ENCODE data around the gene TAF11L2. TPM values are rescaled to one million over a fixed set of nuclear protein-coding genes. Genes with fewer than 3 reads are reported as not detected.
"Not testable (repeated sequence)": the region's sequence is repeated elsewhere in the genome, so short reads cannot be mapped to it uniquely, and the experiment has no call there.

The TAF11L2 gene
- total RNA-seq = not detected
- long read RNA-seq = 0 reads

GRCh38 chr5:17497931-17498330 is at the start of gene TAF11L2:
Gene TAF11L2 (plus strand): TSS chr5:17498231.
- ATAC-seq; DNase-seq; intact Hi-C loops (cut with micrococcal nuclease): not testable (repeated sequence)

DNA sequence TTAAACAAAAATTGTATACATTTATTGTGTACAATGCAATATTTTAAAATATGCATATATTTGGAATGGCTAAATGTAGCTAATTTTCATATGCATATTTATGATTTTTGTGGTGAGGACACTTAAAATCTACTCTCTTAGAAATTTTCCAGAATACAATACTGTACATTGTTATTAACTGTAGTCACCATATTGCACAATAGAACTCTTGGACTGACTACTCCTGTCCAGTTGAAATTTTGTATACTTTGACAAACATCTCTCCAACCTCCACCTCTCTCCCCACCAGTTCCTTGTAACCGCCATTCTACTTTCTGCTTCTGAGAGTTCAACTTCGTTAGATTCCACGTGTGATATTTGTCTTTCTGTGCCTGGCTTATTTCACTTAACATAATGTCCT is 49.2 kb upstream of the TAF11L2 start:
- intact Hi-C loops (cut with micrococcal nuclease) = no loop called here
- ATAC-seq = no peak
- no peak for DNase-seq

GRCh38 chr5:17452936-17453335 is 45.1 kb upstream of the TAF11L2 start:
- intact Hi-C loops (cut with micrococcal nuclease) = no loop called here
- ATAC-seq (no peak), DNase-seq (no peak)

DNA sequence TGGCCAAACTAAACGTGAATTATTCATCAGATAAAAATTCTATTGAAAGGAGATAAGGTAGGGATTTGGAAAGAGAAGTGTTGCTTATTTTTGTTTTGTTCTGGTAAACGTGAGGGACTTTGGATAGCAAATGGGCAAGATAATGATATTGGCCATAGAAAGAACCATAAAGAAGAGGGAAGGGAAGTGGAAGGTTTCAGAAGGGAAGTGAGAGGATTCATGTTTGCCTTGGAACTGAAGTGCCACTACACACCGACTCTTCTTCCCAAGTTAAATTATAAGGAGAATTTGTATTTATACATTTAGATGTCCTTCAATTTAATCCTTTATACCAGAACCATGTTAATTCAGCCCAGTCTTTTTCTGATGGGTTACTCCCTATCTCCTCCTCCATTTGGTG is 42.1 kb upstream of the TAF11L2 start:
- intact Hi-C loops (cut with micrococcal nuclease) = no loop called here
- DNase-seq (no peak), ATAC-seq (no peak)

DNA sequence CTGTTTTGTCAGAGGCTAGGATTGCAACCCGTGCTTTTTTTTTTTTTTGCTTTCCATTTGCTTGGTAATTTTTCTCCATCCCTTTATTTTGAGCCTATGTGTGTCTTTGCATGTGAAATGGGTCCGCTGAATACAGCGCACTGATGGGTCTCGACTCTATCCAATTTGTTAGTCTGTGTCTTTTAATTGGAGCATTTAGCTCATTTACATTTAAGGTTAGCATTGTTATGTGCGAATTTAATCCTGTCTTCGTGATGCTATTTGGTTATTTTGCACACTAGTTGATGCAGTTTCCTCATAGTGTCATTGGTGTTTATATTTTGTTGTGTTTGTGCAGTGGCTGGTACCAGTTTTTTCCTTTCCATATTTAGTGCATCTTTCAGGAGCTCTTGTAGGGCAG is 36.2 kb upstream of the TAF11L2 start:
- DNase-seq (no peak), ATAC-seq (no peak)
- intact Hi-C loops (cut with micrococcal nuclease) = no loop called here

DNA sequence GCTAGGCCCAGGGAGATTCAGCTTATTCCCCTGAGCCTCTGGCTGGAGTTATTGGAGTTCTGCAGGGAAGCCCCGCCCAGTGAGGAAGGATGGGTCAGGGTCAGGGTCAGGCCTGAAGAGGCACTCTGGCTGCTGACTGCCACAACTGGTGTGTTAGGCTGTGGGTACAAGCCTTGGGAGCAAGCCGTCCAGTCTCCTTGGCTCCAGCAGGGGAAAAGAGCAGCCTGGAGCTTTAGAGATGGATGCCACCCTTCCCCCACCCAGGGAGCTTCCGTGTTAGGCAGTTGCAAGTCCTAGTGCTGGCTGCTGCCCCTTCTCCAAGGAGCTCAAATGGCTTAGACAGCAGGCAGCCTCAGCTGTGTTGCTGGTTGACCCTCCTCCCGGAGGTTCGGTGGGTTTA is 34.4 kb upstream of the TAF11L2 start:
- ATAC-seq (no peak), DNase-seq (no peak)
- intact Hi-C loops (cut with micrococcal nuclease) = no loop called here

- no peak for DNase-seq
- intact Hi-C loops (cut with micrococcal nuclease) = no loop called here
- ATAC-seq = no peak
Measured at GRCh38 chr5:17470064-17470463, 28.0 kb upstream of the TAF11L2 start.

GRCh38 chr5:17475064-17475463 is 23.0 kb upstream of the TAF11L2 start:
- ATAC-seq; DNase-seq; intact Hi-C loops (cut with micrococcal nuclease): not testable (repeated sequence)

DNA sequence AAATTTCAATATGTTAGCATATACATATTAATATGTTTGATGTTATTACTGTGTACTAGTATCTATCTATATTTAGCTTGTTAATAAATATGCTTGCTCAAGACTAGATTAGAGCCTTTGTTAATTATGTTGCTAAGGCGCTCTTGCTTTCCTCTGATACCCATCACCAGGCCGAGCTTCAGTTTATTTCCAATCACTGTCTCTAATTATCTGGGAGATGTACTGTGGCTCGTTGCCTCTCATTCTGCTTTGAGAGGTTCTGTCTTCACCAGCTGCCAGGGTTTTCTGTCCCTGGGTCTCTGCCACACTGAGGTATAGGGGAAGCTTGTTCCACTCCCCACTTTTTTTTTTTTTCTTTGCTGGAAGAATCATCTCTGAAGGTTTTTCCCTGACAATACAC is 21.0 kb upstream of the TAF11L2 start:
- DNase-seq (no peak), ATAC-seq (no peak)
- intact Hi-C loops (cut with micrococcal nuclease) = no loop called here

DNA sequence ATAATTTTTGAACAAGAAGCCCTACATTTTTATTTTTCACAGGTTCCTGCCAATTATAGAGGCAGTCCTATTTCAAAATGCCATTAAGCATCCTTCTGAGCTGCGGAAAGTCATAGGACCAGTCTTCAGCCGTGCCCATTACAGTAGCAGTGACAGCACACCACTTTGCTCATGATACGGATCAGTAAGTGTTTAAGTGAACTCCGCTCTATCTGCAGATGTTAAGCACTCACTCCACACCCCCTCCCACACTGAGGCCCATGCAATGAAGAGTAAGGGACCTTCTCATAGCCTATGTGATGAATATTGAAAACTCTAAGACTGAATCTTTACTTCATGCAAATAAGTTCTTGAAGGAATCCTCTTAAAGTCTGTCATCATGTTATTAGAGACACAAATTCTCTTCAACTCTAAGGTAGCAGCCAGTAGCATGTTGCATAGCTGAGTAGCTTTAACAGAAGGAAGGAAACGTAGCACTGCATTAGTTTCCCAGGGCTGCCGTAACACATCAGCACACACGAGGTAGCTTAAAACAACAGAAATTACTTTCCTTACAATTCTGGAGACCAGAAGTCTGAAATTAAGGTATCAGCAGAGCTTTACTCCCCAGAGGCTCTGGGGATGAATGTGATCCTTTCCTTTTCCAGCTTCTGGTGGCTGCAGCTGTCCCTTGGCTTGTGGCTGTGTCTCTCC is 20.3 kb upstream of the TAF11L2 start:
- ATAC-seq = no peak
- intact Hi-C loops (cut with micrococcal nuclease) = no loop called here
- no peak for DNase-seq

DNA sequence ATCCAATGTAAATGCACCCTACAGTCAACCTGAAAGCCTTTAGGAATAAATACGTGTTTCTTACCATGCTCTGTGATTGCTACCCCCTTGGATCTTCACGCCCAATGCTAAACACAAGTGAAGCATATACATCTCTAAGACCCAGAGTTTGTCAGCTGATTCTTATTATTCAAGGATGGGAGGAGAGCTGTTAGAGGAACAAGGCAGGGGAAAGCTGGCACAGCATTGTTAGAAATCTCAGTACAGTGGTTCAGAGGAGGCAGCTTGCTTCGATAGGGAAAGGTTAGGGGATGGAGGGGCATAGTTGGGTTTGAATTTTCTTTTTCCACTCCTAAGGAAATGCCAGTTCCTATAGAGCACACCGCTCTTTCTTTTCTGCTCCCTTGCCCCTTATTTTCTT is 16.7 kb upstream of the TAF11L2 start:
- intact Hi-C loops (cut with micrococcal nuclease) = no loop called here
- no peak for ATAC-seq

GRCh38 chr5:17482790-17483189 is 15.2 kb upstream of the TAF11L2 start:
- intact Hi-C loops (cut with micrococcal nuclease) = no loop called here
- ATAC-seq (no peak), DNase-seq (no peak)

More for the DNA sequence above, 16.7 kb upstream of the TAF11L2 start:
- no peak for DNase-seq

DNA sequence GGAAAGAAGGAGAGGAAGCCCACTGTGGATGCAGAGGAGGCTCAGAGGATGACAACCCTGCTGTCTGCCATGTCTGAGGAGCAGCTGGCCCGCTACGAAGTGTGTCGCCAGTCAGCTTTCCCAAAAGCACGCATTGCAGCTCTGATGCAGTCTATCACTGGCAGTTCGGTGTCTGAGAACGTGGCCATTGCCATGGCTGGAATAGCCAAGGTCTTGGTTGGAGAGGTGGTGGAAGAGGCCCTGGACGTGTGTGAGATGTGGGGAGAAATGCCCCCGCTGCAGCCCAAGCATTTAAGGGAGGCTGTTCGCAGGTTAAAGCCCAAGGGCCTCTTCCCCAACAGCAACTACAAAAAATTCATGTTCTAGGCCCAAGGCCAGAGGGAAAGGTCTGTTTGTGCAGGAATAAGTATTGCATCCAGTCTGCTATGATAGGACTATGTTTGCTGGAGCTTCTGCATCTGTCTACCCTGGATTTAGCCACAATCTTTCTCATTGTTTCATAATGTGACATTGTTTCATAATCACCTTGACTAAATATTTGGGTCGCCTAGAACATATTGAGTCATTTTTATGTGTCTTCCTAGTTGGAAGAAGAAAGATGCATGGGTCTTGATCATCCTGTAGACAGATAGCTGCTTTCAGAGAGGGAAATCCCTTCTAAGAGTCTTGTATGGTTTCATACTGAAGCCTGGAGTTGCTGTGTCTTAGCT is 11.4 kb upstream of the TAF11L2 start:
- intact Hi-C loops (cut with micrococcal nuclease); DNase-seq; ATAC-seq: not testable (repeated sequence)

DNA sequence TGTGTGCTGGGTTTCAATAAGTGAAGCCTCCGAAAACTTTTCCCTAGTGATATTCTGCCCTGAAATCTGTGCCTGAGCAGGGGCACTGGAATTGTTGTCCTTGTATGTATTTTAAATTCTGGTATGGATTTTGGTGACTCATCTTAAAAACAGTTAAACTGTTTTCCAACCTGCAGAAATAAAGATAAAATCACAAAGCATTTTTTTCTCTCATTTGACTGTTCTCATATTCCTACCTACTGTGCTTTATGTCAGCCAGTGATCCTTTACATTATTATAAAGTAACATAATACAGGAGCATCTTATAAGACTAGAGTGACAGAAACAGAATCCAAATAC is 10.9 kb upstream of the TAF11L2 start:
- intact Hi-C loops (cut with micrococcal nuclease) = no loop called here

DNA sequence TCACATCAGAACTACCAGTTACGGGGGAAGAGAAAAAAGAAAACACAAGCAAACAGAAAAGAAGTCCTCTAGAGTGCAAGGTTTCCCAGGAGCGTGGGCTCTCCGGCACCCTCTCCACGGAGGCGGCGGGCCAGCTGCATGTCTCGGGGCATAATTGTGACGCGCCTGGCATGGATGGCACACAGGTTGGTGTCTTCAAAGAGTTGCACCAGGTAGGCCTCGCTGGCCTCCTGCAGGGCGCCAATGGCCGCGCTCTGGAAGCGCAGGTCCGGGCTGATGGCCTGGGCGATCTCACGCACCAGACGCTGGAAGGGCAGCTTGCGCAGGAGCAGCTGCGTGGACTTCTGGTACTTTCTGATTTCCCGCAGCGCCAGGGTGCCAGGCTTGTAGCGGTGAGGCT is 6.8 kb upstream of the TAF11L2 start:
- ATAC-seq; DNase-seq; intact Hi-C loops (cut with micrococcal nuclease): not testable (repeated sequence)

More for the DNA sequence above, 10.9 kb upstream of the TAF11L2 start:
- DNase-seq = no peak
- no peak for ATAC-seq

DNA sequence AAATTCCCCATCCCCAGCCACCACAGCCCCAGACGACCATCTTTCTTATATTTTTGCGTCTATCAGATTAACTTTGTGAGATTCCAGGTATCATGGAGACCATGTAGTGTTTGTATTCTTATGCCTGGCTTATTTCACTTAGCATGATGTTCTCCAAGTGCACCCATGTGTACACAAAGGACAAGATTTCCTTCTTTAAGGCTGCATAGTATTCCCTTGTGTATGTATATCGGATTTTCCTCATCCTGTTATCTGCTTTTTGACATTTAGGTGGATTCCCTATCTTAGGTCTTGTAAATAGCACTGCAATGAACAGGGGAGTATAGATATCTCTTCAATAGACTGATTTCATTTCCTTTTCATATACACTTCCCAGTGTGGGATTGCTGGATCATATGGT is 5.3 kb upstream of the TAF11L2 start:
- DNase-seq (no peak), ATAC-seq (no peak)
- intact Hi-C loops (cut with micrococcal nuclease) = no loop called here

DNA sequence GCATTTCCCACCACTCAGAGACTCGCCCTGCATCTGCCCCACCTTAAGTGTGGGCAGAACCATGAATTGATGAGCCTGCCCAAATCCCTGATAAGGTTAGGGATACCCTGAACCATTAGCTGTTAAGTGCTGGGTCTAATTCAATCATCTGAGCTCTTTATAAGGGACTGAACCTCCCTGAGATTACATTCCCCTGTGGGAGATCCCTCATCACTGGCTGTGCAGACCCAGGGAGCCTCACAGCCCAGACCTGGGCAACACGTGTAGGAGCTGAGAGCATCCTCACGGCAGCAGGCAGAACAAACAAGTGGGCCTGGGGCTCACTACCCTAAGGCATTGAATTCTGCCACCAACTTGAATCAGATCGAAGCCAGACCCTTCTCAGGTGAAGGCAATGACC is 585 bp upstream of the TAF11L2 start:
- ATAC-seq (no peak), DNase-seq (no peak)
- intact Hi-C loops (cut with micrococcal nuclease) = no loop called here

DNA sequence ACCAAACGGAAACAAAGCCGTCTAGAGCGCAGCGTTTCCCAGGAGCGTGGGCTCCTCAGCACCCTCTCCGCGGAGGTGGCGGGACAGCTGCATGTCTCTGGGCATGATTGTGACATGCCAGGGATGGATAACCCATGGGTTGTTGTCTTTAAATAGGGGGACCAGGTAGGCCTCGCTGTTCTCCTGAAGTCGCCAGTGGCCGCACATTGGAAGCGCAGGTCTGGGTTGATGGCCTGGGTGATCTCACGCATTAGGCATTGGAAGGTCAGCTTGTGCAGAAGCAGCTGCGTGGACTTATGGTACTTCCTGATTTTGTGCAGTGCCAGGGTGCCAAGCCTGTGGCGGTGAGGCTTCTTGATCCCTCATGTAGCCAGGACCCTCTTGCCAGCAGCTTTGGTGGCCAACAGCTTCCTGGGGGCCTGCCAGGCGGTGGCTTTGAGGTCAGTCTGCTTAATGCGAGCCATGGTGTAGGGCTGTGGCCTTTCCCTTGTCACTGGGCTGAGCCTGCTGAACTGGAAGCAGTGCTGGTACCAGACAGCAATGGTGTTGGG is 13.8 kb downstream of the TAF11L2 start:
- intact Hi-C loops (cut with micrococcal nuclease) = no loop called here
- ATAC-seq = no peak
- no peak for DNase-seq

GRCh38 chr5:17517526-17517925 is 19.5 kb downstream of the TAF11L2 start:
- ATAC-seq; intact Hi-C loops (cut with micrococcal nuclease); DNase-seq: not testable (repeated sequence)

GRCh38 chr5:17518067-17518466 is 20.0 kb downstream of the TAF11L2 start, which contains the start of gene TAF11L3:
Gene TAF11L3 (plus strand): TSS chr5:17518367.
- ATAC-seq; DNase-seq; intact Hi-C loops (cut with micrococcal nuclease): not testable (repeated sequence)

All from left ventricle myocardium superior (tissue), 1 donor.